Brain pericyte (primary cell): ENCODE results near the gene NEURL1B.
A peak's percentile ranks its signal among the peaks of the same experiment; 100 is the strongest.
"Not testable (repeated sequence)": the region's sequence is repeated elsewhere in the genome, so short reads cannot be mapped to it uniquely, and the experiment has no call there.

Source experiments
- DNase-seq: peaks from one replicate; pipeline ENCODE4 v3.0.0-alpha.2; 2012; ENCODE audit warnings: low read depth, low spot score

Gene NEURL1B

DNA sequence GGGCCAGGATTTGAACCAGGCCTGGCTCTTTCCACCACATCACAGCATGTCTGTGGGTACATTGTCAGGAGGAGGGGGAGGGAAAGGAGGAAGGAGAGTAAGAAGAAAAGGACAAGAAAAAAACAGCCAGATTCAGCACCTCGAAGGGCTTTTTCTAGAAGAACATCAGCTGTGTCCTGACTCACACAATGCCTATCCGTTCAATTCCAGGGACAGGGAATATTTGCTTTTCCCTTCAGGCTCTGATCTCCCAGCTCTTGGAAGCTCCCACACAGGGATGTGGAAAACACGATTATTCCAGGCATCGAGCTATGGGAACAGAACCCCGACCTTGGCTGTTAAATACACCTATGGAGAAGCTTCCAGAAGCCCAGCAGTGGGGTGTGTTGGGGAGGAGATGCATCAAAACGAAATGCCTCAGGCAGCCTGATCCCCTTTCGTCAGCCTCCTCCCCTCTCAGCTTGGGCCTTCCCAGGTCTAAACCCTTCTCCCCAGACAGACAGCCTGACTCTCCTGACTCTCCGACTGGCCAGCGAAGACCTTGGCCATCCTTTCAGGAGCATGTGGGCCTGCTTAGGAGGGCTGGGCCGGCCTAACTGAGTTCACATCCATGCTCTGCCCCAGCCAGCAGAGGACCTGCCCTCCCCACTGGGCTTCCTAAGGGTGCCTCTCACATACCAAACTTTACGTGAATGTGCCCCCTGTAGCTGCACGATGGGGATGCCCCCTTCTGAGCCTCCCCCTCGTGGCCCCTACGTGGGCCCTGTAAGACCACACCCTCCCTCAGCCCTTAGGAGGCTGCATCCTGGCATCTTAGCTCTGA, 54.4 kb downstream of the NEURL1B start:
- no peak for DNase-seq

DNA sequence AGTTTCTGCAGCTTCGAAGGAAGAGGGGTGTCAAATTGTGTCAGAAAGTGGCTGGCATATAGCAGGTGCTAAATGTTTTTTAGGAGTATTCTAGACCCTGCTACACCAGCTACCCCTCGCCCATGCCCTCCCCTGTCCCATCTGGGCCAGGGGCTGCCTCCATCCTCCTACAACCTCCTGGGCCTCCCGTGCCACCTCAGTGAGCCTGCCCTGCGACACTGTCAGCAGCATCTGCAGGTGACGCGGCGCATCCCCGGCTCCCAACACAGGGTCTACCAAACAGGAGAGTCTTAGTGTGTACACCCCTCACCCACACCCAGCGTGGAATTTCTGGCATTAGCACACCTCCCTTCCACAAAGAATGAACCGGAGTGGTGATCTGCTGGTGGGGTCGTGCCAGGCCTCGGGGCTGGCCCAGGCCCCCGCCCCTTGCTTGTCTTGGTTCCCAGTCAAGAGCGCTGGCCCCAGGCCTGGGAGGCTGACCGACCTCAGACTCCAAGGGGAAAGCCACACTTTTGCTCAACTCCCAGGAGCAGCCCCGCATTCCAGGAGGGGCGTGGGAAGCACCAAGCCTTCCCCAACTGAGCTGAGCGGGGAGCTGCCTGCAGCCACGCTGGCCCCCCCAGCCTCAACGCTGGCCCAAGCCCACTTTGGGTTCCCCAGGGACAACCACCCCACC, 55.2 kb downstream of the NEURL1B start:
- no peak for DNase-seq

DNA sequence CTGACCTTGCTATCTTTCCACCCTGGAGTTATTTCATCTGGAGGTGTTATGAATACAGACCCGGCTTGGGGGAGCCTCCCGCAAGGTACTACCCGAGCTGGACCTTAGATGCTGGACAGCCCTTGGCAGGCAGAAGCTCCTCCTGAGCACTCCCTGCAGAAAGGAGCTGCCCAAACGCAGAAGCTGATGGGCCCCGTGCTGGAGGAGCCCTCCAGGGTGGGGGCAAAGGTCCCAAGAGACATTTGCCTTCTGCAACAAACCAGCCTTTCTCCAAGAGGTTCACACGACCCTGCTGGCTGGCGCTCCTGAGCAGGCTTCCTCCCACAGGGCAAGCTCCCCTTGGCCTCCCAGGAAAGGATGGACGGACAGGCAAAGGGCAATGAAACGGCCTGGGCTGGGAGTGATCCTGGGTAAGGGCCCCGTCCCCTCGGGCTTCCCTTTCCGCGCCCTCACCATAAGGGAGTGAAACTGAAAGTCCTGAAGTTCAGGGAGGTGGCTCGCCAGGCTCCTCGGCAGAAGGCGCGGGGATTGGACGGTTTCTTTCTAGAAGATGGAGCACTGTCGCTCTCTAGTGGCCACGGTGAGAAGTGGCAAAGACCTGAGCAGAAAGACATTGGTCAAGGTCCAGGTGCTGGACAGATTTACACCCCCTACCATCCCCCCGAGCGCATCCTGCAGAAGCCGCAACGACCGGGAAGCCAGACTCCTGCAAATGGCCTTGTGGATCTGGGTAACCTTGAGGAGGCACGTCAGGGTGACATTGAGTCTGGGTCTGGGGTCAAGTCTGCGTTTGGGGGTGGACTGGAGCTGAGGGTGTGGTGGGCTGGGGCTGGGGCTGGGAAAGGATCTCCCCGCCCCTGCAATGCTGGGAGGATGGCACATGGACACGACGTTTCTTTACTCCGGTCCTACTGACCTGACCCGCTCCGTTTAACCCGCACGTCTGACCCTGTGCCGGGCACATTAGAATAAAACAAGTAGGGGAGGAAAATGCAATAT, 56.4 kb downstream of the NEURL1B start:
- DNase-seq = peak; percentile 53

DNA sequence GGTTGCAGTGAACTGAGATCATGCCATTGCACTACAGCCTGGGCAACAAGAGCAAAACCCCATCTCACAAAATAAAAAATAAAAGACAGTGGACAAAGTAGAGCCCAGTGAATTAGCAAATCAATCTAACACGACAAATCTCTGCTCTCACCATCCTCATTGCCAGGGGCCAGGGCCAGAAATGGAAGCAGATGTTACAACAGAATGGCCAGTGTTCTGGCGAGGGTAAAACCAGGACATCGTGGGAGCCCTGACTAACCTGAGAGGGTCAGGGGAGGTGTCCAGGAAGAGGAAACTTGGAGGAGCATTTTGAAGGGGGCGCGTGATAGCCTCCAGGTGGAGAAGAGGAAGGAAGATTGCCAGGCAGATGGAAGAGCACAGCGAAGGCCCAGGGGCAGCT, 58.4 kb downstream of the NEURL1B start:
- no peak for DNase-seq

DNA sequence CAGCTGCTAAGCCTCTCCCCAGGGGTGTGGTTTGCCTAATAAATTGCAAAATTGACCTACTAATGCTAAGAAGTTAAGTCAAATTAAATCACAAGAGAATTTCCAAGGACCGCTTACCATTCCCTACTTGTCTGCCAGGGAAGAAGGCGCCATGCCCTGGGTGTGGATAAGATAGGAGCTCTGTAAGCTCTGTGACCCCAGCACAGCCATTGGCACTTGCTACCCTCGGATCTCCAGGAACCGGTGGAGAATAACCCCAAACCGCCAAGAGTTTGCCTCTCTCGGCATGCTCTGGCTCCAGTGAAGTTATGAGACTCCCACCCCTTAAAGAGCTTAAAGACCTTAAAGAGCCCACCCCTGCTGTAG, 58.9 kb downstream of the NEURL1B start:
- no peak for DNase-seq

DNA sequence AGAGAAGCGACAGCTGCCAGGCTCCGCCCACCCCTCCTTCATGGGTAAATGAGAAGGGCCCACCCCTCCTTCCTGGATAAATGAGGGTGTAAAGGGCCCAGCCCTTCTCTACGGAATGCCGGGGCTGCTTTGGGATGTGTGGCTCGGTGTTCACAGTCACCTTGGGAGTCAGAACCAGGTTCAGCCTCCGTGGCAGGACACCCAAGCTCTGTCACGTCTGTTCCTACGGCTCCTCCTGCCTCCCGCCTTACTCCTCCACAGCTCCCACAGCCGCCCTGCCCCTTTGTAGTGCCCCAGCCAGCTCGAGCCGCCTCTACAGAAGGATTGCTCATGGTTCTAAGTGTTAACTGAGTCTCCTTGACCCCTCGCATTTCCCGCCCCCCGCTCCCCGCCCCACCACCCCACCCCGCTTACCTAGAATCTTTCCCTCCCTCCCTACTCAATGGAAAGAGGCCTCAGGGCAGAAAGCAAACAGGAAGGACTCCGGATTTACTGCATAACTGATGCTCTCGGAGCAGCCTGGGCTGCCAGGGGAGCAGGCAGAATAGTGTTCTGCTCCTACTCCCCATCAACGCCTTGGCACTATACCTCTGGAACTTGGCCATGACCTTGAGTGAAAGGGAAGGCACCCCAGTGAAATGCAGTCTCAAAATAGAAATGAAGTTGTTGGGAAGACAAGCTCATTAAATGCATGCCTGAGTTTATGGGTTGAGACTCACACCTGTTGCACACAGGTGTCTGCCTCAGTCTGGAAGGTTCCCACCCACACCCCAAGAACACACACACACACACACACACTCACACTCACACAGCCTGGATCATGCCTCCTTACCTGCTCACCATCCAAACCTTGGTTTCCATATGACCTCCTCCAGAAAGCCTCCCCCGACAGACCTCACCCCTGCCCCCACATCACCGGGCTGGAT, 59.6 kb downstream of the NEURL1B start:
- DNase-seq = no peak

DNA sequence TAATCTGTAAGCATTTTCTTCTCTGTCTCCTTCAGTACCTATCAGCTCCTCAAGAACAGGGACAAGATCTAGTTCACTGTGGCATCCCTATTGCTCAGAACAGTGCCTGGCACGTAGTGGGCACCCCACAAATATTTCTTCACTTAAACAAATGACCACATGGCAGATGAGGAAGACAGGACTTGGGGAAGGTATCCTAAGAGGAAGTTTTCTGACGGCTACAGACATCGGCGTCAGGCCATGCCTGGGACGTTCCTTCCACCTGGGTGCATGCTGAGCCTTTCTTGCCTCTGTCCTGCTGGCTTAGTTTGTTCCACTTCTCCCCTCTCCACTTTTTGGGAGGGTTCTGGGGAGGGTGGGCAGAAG, 60.2 kb downstream of the NEURL1B start:
- DNase-seq = no peak

DNA sequence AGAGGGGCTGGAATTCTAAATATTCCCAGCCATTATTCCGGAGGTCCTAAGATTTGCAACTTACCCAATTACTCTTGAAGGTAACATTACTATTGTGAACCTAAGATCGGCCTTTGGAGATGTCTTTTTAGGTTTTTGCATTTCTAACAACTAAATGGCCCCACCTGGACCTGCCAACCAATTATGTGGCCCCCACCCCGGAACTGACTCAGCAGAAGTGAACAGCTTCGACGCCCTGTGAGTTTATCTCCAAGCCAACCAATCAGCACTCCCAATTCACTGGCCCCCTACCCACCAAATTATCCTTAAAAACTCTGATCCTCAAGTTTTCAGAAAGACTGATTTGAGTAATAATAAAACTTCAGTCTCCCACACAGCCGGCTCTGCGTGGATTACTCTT, 62.9 kb downstream of the NEURL1B start:
- DNase-seq = no peak

DNA sequence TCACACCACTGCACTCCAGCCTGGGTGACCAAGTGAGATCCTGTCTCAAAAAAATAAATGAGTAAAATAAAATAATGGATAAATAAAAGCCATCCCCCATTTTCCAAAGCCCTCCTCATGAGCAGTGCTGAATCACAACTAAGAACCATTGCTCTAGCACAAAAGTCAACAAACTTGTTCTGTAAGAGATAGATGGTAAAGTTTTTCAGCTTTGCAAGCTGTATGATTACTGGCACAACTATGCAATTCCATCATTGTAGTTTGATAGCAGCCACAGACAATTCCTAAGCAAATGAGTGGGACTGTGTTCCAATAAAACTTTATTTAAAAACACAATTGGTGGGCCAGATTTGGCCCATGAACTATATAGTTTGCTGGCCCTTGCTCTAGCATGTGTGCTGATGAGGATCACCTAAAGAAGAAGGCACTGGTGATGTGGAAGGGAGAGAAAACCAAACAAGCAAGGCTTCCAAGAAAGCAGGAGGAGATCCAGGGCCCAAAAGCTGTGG, 64.6 kb downstream of the NEURL1B start:
- DNase-seq = no peak

DNA sequence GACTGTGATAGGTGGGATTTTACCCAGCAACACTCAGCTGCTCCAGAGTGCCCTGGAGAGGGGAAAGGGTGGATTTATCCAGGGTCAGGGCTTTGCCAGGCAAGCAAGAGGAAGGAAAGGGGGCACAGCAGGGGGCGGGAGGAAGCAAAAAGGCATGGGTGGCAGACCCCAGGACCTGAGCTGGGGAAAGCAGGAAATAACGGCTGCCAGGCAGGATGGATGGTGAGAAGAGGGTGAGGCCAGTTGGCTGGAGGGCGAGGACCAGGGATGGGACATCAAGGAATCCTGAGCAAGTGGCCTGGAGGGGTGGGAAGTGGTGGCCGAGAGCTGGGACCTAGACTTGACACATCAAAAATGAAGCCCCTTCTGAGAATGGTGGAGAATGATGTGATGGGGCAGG, 65.7 kb downstream of the NEURL1B start:
- DNase-seq = no peak

DNA sequence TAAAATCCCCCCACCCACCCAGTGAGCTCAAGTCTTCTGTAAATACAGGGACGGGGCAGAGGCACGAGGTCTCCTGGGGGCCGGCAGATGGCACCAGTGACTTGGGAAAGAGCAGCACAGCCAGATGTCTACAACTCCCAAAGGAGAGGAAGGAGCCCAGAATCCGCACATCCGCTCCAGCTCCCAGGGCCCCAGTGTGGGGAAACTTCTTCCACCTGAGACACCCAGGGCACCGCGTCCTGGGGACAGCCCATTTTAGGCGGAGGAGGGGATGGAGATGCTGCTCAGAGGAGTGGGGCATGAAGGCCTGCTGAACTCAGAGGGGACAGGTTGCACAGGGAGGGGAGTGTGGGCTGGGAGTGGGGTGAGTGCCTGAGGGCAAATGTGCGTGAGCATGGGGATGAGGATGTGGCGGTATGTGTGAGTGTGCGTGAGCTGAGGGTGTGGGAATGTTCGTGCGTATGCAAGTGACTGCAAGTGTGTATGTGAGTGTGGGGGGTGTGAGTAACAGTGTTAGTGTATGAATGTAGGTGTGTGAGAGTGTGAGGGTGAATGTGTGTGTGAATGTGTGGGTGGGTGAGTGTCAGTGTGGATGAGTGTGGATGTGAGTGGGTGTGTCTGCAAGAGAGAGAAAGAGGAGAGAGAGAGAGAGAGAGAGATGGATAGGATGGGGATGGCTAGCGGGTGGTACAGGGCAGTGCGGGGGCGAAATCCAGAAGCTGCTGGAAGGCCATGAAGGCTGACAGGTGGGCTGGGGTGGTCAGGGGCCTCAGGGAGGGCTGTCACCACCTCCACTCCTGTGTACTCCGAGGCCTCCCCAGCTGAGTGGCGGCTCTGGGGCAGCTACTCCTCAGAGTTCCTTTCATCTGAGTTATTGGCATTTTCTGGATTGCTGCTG, 66.5 kb downstream of the NEURL1B start:
- no peak for DNase-seq

DNA sequence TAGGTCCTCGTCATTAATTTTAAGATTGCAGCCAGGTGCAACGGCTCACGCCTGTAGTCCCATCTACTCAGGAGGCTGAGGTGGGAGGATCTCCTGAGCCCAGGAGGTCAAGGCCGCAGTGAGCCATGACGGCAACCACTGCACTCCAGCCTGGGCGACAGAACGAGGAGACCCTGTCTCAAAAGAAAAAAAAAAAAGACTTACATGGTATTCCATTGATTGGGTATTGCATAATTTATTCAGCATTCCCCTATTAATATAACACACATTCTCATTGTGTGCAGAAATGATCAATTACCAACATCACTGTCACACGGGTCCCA, 67.1 kb downstream of the NEURL1B start:
- no peak for DNase-seq

DNA sequence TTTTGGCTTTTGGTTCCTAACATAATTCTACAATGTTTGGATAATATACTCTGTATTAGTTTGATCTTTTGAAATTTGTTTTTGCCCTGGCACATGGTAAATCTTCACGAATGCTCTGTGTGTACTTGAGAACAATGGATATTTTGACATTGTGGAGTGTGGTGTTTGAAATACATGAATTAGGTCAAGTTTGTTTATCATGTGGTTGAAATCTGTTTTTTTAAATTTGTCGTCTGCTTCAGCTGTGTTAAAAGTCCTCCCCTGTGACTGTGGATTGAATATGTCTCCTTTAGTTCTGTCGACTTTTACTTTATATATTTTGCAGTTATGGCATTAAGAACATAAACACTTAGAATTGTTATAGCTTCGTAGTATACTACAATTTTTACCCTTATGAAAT, 69.6 kb downstream of the NEURL1B start:
- no peak for DNase-seq

DNA sequence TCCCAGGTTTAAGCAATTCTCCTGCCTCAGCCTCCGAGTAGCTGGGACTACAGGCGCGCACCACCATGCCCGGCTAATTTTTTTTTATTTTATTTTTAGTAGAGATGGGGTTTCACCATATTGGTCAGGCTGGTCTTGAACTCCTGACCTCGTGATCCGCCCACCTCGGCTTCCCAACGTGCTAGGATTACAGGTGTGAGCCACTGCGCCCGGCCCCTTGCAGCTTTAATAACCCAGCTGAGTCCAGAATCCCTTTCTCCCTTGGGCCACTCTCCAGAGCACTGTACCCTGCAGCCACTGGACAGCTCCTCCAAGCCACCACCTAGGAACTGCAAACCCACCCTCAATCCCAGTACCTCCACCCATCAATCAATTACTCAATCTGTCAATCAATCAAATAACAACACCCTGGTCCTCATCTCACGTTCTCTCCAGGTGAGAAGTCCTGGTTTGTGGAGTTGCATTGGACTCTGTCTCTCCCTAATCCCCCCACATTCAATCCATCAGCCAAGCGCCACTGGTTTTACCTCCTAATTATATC, 70.3 kb downstream of the NEURL1B start:
- not testable (repeated sequence) for DNase-seq

DNA sequence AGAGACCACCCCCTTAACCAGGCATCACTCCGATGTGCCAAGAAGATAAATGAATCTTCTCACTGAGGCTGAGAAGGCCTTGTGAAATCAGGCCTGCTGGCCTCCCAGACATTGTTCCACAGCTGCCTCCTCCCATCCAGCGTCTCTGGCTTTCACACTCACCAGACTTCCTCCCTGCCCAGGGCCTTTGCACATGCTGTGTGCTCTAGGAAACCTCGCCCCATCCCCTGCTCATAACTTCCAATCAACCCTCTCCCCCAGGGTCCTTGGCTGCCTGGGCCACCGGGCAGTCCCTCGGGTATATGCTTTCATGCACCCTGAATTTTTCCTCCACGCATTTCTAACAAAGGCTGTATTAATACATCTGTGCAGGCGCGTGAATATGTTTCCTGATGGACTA, 71.5 kb downstream of the NEURL1B start:
- DNase-seq = no peak

DNA sequence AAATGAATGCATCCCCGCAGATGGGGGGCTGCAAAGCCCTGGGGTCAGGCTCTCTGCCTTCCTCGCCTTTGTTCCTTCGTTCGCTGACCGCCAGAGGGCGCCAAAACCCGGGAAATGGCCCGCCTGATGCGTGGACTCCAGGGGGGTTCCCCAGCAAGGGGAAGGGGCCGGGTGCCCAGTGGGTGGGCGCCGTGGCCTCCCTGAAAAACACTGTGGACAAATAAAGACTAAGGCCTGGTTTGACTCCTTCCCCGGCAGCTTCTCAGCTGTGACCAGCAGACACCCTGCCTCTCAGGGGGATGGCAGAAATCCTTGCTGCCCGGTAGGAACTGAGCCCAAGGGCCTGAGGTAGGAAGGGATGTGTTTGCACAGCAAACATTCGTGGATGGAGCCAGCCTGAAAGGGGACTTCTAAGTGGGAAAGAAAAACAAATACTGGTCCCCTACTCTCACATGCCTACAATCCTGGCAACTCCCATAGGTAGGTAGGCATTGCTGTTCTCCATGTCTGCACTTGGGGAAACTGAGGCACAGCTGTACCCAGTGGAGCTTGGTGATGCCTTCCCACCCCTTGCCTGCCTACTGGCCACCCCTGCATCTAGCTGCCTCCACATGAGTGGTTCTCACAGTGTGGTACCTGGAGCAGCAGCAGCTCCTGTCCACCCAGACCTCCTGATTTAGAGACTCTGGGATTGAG, 72.2 kb downstream of the NEURL1B start:
- DNase-seq = no peak

DNA sequence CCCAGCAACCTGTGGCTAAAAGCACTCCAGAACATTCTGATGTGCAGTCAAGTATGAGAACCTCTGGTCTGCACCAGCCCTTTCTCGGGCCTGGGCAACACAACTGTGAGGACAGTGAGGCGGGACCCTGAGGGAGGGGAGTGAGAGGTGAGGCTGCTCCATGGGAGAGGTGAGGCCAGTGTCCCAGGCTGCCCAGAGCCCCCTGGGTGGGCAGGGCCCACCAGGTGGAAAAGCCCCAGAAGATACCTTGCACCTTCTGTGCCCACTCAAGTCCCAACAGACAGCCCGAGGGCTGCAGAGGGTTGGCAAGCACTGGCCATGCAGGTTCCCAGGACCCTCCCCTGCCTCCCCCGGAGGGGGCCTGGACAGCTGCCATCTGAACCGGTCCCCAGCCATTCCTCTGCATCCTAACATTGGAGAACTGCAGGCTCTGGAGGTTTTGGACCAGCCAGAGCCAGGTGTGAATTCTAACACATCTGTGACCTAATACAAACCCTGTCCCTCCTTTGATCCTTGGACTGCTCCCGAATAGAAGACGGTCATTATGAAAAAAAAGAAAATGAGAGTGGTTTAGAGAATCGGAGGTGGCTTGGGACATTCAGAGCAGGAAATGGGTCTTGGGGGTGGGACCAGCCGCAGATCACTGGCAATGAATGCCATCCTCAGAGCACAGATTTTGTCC, 72.9 kb downstream of the NEURL1B start:
- no peak for DNase-seq
